Fibroblast of peridontal ligament (primary cell): ENCODE data around the gene ZMYND19.
"Not testable (repeated sequence)": the region's sequence is repeated elsewhere in the genome, so short reads cannot be mapped to it uniquely, and the experiment has no call there.

Experiments
- DNase-seq: peaks from one replicate; pipeline ENCODE4 v3.0.0-alpha.2; 2010; ENCODE audit errors: extremely low read depth

Gene ZMYND19

GRCh38 chr9:137590469-137591383 is at the start of gene ZMYND19:
Gene ZMYND19, minus strand, starts transcription at chr9:137590512. Its CDS starts 249 bp downstream, at chr9:137590263.
- DNase-seq = peak; percentile 72

GRCh38 chr9:137639303-137640051 is 49.2 kb upstream of the ZMYND19 start:
- DNase-seq = peak; percentile 57

GRCh38 chr9:137638680-137639079 is 48.4 kb upstream of the ZMYND19 start:
- no peak for DNase-seq

- DNase-seq = peak; percentile 56
Measured at GRCh38 chr9:137634016-137634415, 43.7 kb upstream of the ZMYND19 start.

GRCh38 chr9:137632230-137633161 is 42.2 kb upstream of the ZMYND19 start:
- peak; percentile 35 for DNase-seq

GRCh38 chr9:137631345-137632229 is 41.3 kb upstream of the ZMYND19 start:
- no peak for DNase-seq

GRCh38 chr9:137630679-137631078 is 40.4 kb upstream of the ZMYND19 start:
- DNase-seq = peak; percentile 36

- peak; percentile 22 for DNase-seq
Measured at GRCh38 chr9:137630126-137630525, 39.8 kb upstream of the ZMYND19 start.

- DNase-seq = not testable (repeated sequence)
Measured at GRCh38 chr9:137627406-137627805, 37.1 kb upstream of the ZMYND19 start.

- no peak for DNase-seq
Measured at GRCh38 chr9:137626464-137626863, 36.2 kb upstream of the ZMYND19 start.

- not testable (repeated sequence) for DNase-seq
Measured at GRCh38 chr9:137622211-137622610, 31.9 kb upstream of the ZMYND19 start.

GRCh38 chr9:137621131-137621757 is 30.9 kb upstream of the ZMYND19 start:
- peak; percentile 23 for DNase-seq

GRCh38 chr9:137620581-137620980 is 30.3 kb upstream of the ZMYND19 start:
- no peak for DNase-seq

- DNase-seq = no peak
Measured at GRCh38 chr9:137620048-137620405, 29.7 kb upstream of the ZMYND19 start.

GRCh38 chr9:137619240-137620047 is 29.1 kb upstream of the ZMYND19 start:
- peak; percentile 56 for DNase-seq

GRCh38 chr9:137618105-137619067 is 28.1 kb upstream of the ZMYND19 start, which contains the start of gene EHMT1:
Gene EHMT1, plus strand, starts transcription at chr9:137619005. Its CDS starts 24 bp downstream, at chr9:137619029.
- peak; percentile 72 for DNase-seq

- DNase-seq = no peak
Measured at GRCh38 chr9:137615387-137615871, 25.1 kb upstream of the ZMYND19 start.
